Muscle of back (tissue), 11 donors: Measurements from ENCODE around the gene POLR1E. TPM values are rescaled to one million over a fixed set of nuclear protein-coding genes. Genes with fewer than 3 reads are reported as not detected.

Source experiments
- DNase-seq, 3 donors: peaks; one replicate each; pipeline versions ENCODE4 v3.0.0 to v3.0.0-alpha.2; 2013
- polyA plus RNA-seq, 10 donors: library from polyadenylated mRNA; unstranded; fragments of 120-200 nt; gene quantifications; one replicate each; pipeline ENCODE4 v1.2.1, GENCODE V29; 2013; ENCODE audit not compliant: insufficient read length in 10 of 10

POLR1E gene
- polyA plus RNA-seq, 10 donors: 22.9 to 32.8 (median 28.3) TPM

- DNase-seq: no peak
Observed at GRCh38 chr9:37534901-37535300, 49.2 kb downstream of the POLR1E start.

GRCh38 chr9:37538099-37538498, 52.4 kb downstream of the POLR1E start:
- no peak for DNase-seq

GRCh38 chr9:37539634-37540033, 53.9 kb downstream of the POLR1E start:
- DNase-seq: no peak

DNA sequence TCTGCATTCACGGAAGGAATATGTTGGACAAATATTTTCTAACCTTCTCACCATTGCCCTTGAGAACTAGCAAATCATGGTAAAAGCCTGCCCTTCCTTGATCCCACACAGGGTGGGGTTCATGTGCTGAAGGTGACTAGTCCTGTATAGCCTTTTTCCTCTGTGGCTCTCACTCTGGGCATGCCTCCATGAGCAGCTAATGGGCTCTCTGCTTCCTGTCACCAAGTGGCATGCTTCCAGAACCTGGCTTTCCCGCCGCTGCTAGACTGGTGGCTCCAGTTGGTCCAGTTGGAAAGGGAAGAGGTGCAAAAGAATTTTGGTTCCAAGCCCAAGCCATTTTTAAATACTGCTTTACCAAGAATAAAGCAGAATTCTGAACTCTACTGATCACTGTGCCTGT, 54.9 kb downstream of the POLR1E start:
- DNase-seq: no peak

DNA sequence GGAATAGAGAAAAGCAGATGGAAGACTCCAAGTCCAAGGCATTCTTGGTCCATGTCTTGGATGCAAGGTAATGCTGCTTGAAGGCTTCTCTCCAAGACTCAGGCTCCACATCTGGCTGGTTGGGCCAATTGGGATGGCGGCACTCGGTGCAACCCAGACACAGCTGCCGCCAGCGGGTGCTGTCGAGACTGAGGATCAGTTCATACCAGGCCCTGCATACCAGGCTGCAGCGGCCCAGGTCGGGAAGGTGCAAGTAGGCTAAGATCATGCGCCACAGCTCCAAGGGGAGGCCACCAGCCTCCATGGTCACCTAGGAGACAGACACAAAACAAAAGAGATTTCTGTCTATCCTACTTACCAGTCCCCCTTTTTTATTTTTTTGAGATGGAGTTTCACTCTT, 55.7 kb downstream of the POLR1E start:
- no peak for DNase-seq

DNA sequence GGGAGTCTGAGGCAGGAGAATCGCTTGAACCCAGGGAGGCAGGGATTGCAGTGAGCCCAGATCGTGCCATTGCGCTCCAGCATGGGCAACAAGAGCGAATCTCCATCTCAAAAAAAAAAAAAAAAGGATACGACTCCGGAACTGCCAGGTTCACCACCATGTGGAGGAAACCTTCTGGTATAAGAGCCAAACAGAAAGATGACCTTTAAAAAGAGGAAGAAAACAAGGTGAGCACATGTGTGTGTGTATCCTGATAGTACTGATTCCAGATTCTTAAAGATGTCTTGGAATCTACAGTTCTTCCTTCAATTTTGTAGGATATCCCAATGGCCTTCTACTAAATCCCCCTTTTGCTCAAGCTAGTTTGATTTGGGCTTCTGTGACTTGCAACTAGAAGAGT, 56.7 kb downstream of the POLR1E start:
- DNase-seq: no peak

DNA sequence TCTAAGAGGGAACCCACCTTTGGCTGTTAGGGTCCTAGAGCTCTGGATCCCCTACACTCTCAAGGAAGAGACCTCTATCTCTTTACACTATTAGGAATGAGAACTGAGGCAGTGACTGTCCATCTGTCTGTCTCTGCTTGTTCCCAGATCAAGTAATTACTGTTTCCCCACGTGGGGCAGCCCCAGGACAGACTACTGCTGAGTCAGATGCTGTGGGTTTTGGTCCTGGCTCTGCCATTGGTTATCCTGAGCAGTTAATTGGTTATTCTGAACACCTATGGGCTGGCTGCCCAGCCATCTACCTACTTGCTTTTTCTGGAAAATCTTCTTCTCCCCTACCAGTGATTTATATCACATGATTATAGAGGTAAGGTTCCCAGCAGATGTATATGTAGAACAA, 57.1 kb downstream of the POLR1E start:
- no peak for DNase-seq

DNA sequence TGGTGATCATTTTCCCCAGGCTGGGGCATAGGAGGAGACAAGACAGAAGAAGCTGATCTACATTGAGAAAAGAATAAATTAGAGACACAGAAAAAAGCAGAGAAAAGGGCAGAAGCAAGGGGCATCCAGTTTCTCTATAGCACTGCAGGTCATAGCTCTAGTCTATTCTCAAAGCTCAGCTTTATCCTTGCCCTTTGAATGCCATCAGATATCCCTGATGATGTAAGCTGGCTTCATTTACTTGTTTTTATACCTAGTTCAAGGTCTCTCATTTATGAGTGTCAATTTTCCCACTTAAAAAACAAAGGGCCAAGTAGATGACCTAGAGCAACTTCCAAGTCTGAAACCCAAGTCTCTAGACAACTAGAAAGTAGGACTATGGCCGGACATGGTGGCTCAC, 57.7 kb downstream of the POLR1E start:
- no peak for DNase-seq

- DNase-seq: no peak
Observed at GRCh38 chr9:37547328-37547878, 61.7 kb downstream of the POLR1E start.

DNA sequence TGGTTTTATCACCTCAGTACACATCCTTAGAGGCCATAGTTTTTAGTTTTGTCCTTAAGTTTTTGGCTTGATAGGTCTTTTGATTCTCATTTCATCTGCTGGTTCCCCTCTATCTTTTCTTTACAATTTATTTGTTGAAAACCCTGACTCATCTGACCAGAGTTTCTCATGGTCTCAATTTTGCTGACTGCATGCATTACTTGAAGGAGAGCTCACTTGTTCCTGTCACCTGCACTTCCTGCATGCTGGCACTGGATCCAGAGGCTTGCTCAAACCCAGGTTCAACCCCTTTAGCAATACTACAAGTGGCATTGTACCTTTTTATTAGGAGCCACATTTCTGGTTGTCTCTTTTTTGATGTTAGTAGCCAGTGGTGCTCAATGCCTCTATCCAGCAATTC, 63.8 kb downstream of the POLR1E start:
- DNase-seq: no peak

DNA sequence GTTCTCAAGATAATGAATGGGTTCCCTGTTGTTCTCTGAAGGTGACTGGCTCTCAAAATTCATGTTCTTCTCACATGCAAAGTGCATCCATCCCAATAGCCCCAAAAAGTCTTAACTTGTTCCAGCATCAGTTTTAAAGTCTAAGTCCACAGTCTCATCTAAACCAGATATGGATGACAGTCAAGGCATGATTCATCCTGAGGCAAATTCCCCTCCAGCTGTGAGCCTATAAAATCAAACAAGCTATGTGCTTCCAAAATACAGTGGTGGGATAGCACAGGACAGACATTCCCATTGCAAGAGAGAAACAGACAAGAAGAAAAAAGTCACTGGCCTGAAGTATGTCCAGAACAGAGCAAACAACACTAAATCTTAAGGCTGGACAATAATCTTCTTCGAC, 65.0 kb downstream of the POLR1E start:
- peak in 1 of 3 donors; percentile 8 for DNase-seq

- no peak for DNase-seq
Observed at GRCh38 chr9:37551468-37551867, 65.7 kb downstream of the POLR1E start.

- DNase-seq: no peak
Observed at GRCh38 chr9:37551888-37552287, 66.1 kb downstream of the POLR1E start.

Other genes starting within 250 kb of the POLR1E start
- 100 to 1,000 TPM in 7 of 10 donors, 10 to 100 TPM in 3; 88.9 to 123 (median 103) TPM for gene GRHPR, start 63.3 kb upstream of the POLR1E start, polyA plus RNA-seq
- gene ZBTB5, start 20.5 kb upstream of the POLR1E start, polyA plus RNA-seq: 10 to 100 TPM; 12.7 to 17.3 (median 15.9) TPM
- gene FBXO10, start 90.4 kb downstream of the POLR1E start, polyA plus RNA-seq: 10 to 100 TPM; 22.8 to 39.8 (median 32.9) TPM
- 100 to 1,000 TPM in 1 of 10 donors, 10 to 100 TPM in 9; 71.5 to 102 (median 76.2) TPM for gene TOMM5, start 106.6 kb downstream of the POLR1E start, polyA plus RNA-seq
- gene FRMPD1, start 165.0 kb downstream of the POLR1E start, polyA plus RNA-seq: 10 to 100 TPM in 4 of 10 donors, 1 to 10 TPM in 6; 6.1 to 14.4 (median 9.6) TPM